ENCODE data around the gene TNXB. TPM values are rescaled to one million over a fixed set of nuclear protein-coding genes. Genes with fewer than 3 reads are reported as not detected.
"Not testable (repeated sequence)": the region's sequence is repeated elsewhere in the genome, so short reads cannot be mapped to it uniquely, and the experiment has no call there.

TNXB gene
- total and polyA plus RNA-seq, 5 experiments from 2014 or later: 0.13 to 17.8 (median 14.5) TPM; not detected in 2

- H3K4me1 Mint-ChIP-seq, POLR2A ChIA-PET, H3K36me3 Mint-ChIP-seq, H3K9me3 Mint-ChIP-seq, H3K27me3 Mint-ChIP-seq: not testable (repeated sequence)
- Mint-ChIP-seq H3K27ac (peak within 1 kb of the TSS; percentile 27 to 91 (median 78)), H3K4me3 (peak within 1 kb of the TSS in 8 of 10 donors; percentile 20 to 62 (median 53))
- DNase-seq (peak in 3 of 10 donors; percentile 10 to 24 (median 11)), ATAC-seq (peak; percentile 91 to 98)
These were observed 71.3 kb downstream of the TNXB start, which contains the start of gene CYP21A2 for GRCh38 chr6:32037598-32038524. Gene CYP21A2 (plus strand): TSS chr6:32038415. CDS start chr6:32038423, 8 bp downstream.

GRCh38 chr6:32037136-32037535 lies 72.0 kb downstream of the TNXB start:
- ATAC-seq, H3K4me1 Mint-ChIP-seq, H3K27me3 Mint-ChIP-seq, POLR2A ChIA-PET, H3K9me3 Mint-ChIP-seq, DNase-seq, H3K36me3 Mint-ChIP-seq: not testable (repeated sequence)
- Mint-ChIP-seq H3K27ac (peak overlapping the region in 3 of 10 donors; percentile 27 to 87 (median 31)), H3K4me3 (peak overlapping the region in 2 of 10 donors; percentile 33 to 62)

DNA sequence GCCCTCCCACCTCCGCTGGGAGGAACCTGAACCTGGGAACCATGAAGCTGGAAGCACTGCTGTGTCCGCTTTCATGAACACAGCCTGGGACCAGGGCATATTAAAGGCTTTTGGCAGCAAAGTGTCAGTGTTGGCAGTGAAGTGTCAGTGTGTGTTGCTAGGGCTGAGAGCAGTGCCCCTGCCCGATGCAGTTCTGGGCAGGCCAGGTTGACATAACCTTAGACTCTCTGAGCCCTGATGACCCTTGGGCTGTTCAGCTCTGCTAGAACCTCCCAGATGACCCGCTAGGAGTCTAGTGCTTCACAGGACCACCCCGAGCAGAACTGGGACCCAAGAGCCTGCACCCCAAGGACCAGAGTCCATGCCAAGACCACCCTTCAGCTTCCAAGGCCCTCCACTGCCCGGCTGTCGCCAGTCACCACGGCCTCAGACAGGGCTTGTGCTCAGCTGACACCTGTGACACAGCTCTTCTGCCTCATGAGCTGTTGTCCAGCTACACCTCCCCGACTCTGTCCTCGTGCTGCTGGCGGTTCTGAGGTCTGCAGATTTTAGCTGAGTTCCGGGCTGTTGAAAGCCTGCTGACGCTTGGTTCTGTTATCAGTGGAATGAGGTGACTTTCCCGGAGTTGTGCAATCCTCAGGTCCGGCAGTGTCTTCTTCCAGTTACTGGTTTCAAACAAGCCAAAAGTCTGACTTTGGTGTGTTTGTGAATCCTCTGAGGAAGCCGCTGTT lies 73.7 kb downstream of the TNXB start:
- DNase-seq, H3K27me3 Mint-ChIP-seq, H3K4me3 Mint-ChIP-seq, H3K4me1 Mint-ChIP-seq, ATAC-seq, H3K36me3 Mint-ChIP-seq, POLR2A ChIA-PET, H3K9me3 Mint-ChIP-seq, H3K27ac Mint-ChIP-seq: not testable (repeated sequence)

DNA sequence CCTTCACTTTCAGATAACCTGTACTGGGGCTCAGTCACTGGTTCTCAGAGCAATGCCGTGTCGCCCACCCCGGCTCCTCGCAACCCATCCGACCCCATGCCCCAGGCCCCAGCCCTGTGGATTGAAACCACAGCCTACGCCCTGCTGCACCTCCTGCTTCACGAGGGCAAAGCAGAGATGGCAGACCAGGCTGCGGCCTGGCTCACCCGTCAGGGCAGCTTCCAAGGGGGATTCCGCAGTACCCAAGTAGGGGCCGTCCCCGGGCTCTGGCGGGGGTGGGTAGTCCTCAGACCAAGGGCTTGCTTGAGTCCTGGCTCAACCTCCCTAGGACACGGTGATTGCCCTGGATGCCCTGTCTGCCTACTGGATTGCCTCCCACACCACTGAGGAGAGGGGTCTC lies 79.6 kb downstream of the TNXB start:
- ATAC-seq, H3K36me3 Mint-ChIP-seq, H3K4me1 Mint-ChIP-seq, H3K9me3 Mint-ChIP-seq, DNase-seq, H3K27me3 Mint-ChIP-seq, POLR2A ChIA-PET, H3K4me3 Mint-ChIP-seq: not testable (repeated sequence)
- H3K27ac Mint-ChIP-seq: peak overlapping the region in 1 of 10 donors; percentile 74

GRCh38 chr6:32028631-32029030 lies 80.5 kb downstream of the TNXB start:
- H3K9me3 Mint-ChIP-seq, H3K27ac Mint-ChIP-seq, H3K4me3 Mint-ChIP-seq, DNase-seq, POLR2A ChIA-PET, ATAC-seq, H3K36me3 Mint-ChIP-seq, H3K27me3 Mint-ChIP-seq, H3K4me1 Mint-ChIP-seq: not testable (repeated sequence)

- DNase-seq, H3K4me3 Mint-ChIP-seq, ATAC-seq, H3K9me3 Mint-ChIP-seq, POLR2A ChIA-PET, H3K36me3 Mint-ChIP-seq, H3K27me3 Mint-ChIP-seq, H3K4me1 Mint-ChIP-seq, H3K27ac Mint-ChIP-seq: not testable (repeated sequence)
These were observed 87.0 kb downstream of the TNXB start for GRCh38 chr6:32022100-32022499.

- H3K27me3 Mint-ChIP-seq, H3K36me3 Mint-ChIP-seq, H3K4me3 Mint-ChIP-seq, H3K27ac Mint-ChIP-seq, H3K9me3 Mint-ChIP-seq, DNase-seq, ATAC-seq, H3K4me1 Mint-ChIP-seq, POLR2A ChIA-PET: not testable (repeated sequence)
These were observed 94.6 kb downstream of the TNXB start, which contains the start of gene C4B for GRCh38 chr6:32014547-32014946. Gene C4B (plus strand): TSS chr6:32014795. CDS start chr6:32014846, 51 bp downstream.

- H3K4me3 Mint-ChIP-seq, POLR2A ChIA-PET: not testable (repeated sequence)
These were observed 95.4 kb downstream of the TNXB start for GRCh38 chr6:32013738-32014137.

DNA sequence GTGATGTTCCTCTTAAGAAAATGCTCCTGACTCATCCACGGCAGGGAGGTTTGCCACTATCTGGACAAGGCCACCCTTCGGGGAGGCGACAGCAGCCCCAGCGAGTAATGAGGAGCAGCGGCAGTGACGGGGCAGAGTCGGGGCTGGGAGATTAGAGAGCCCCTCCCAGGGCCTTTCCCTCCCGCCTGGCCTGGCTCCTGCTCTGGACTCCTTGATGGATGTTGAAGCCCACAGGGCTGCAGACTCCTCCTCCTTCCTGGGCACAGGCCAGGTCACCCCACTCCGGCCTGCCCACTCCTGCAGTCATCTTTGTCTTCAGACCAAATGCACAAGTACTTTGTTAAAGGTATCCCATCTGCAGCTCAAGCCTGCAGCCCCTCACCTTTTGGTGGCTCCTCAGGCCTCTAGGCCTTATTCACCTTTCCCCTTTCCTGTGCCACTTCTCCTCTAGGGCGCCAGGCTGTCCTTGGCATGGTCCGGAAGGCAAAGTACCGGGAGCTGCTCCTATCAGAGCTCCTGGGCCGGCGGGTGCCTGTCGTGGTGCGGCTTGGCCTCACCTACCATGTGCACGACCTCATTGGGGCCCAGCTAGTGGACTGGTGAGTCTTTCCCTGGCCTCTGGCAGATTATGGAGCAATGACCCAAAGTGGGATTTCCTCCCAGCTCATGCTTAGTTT lies 96.1 kb downstream of the TNXB start:
- ATAC-seq, H3K27me3 Mint-ChIP-seq, H3K9me3 Mint-ChIP-seq, H3K4me1 Mint-ChIP-seq, POLR2A ChIA-PET, H3K36me3 Mint-ChIP-seq, H3K4me3 Mint-ChIP-seq, H3K27ac Mint-ChIP-seq: not testable (repeated sequence)
- DNase-seq: peak in 1 of 10 donors; percentile 0

More at GRCh38 chr6:32013738-32014137, 95.4 kb downstream of the TNXB start:
- H3K27me3 Mint-ChIP-seq, DNase-seq, H3K36me3 Mint-ChIP-seq, H3K27ac Mint-ChIP-seq, ATAC-seq, H3K9me3 Mint-ChIP-seq, H3K4me1 Mint-ChIP-seq: not testable (repeated sequence)

DNA sequence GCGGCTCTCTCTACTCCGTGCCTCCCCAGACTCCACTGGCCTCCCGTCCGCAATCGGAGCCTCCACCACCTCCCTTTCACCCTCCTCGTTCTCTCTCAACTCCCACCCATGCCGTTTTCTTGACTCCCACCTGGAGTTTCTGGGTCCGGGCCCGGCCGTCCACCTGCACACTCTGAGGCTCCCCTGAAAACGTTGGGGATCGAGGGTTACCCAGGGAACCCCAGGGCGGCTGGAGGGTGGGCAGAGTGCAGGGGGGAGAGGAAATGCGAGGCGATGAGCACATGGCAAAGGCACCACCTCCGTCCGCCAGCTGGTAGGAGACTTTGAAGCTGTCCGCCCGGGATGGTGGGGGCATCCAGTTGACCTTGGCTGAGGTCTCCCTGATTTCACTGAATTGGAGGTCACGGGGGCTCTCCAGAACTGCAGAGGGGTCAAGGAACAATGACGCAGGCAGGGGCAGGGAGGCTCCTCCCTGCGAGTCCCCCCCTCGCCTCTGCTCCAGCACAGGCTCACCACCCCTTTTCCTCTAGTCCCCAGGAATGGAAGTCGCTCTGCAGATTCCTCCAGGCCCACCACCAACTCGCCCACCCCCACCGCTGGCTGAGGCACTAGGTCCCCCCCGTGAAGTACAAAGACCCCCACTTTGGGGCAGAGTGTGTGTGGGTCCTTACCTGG lies 98.1 kb downstream of the TNXB start:
- H3K4me1 Mint-ChIP-seq, POLR2A ChIA-PET, H3K27me3 Mint-ChIP-seq, H3K4me3 Mint-ChIP-seq, H3K9me3 Mint-ChIP-seq, ATAC-seq, H3K27ac Mint-ChIP-seq, H3K36me3 Mint-ChIP-seq: not testable (repeated sequence)
- DNase-seq: peak in 1 of 10 donors; percentile 50

DNA sequence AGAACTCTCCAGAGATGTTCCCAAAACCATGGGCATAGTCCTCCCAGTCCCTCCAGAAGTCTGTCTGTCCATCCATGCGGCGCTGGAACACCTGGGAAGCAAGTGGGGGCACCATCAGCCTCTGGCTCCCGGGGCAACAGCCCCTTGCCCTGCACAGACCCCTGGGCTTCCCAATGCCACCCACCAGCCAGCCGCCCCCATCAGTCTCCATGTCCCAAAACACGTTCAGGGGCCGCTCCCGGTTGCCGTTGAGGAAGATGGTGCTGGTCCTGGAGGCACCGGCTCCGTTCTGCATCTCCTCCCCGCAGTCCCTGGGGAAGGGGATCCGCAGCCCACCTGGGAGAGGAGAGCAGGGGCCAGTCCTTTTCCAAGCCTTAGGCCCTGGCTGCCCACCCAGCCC lies 99.6 kb downstream of the TNXB start:
- ATAC-seq, H3K27ac Mint-ChIP-seq, H3K27me3 Mint-ChIP-seq, H3K4me3 Mint-ChIP-seq, DNase-seq, H3K36me3 Mint-ChIP-seq, H3K9me3 Mint-ChIP-seq, POLR2A ChIA-PET, H3K4me1 Mint-ChIP-seq: not testable (repeated sequence)

GRCh38 chr6:32008616-32009015 lies 100.5 kb downstream of the TNXB start:
- H3K4me3 Mint-ChIP-seq, ATAC-seq, H3K9me3 Mint-ChIP-seq, DNase-seq, POLR2A ChIA-PET, H3K27me3 Mint-ChIP-seq, H3K27ac Mint-ChIP-seq, H3K36me3 Mint-ChIP-seq: not testable (repeated sequence)
- H3K4me1 Mint-ChIP-seq: peaks cover 2 to 11% (median 8%) of the 10 kb centered on the region in 4 donors

Measured in naive thymus-derived CD8-positive, alpha-beta T cell (primary cell).